Peyer's patch (tissue), 4 donors: ENCODE results near the gene FARP2.

Source experiments
- POLR2A ChIP-seq, 2 donors: fragments of 450-650 bp; IDR thresholded peaks; one replicate each; pipeline ENCODE4 v1.5.1; 2017; ENCODE audit warnings: antibody characterized with exemption in 2 of 2, mild to moderate bottlenecking in 2 of 2, moderate library complexity in 2 of 2
- TF ChIP-seq, protein P1 (sequence below), 6 experiments: fragments of 450-650 bp in 4 of 6; fragments of 200-600 bp in 2 of 6; sonication (generic) in 1 of 6; IDR thresholded peaks; one replicate each; pipeline ENCODE4 v1.5.1; 2017 to 2019; ENCODE audit warnings: antibody characterized with exemption in 6 of 6, mild to moderate bottlenecking in 3 of 6, moderate library complexity in 1 of 6

DNA sequence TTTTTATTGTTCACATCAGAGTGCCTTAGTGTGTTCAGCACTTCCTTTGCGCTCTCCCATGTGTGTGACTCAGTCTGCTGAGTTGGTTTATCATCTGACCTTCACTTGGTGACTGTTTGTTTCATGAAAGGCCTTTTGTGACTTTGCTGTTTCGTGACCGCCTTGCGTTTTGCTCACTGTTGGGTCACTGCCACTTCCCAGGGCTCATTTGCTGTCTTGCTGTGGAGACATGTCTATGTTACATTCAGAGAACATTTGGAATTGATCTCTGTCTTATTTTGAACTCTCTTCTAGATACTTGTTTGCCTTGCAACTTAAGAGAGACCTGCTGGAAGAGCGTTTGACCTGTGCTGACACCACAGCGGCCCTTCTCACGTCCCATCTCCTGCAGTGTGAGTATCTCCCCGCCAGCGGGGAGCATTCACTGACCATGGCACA lies 54.7 kb downstream of the FARP2 start:
- no peak for TF ChIP-seq POLR2A (IDR thresholded peaks at IDR 0.05)
- TF ChIP-seq, protein P1, sequence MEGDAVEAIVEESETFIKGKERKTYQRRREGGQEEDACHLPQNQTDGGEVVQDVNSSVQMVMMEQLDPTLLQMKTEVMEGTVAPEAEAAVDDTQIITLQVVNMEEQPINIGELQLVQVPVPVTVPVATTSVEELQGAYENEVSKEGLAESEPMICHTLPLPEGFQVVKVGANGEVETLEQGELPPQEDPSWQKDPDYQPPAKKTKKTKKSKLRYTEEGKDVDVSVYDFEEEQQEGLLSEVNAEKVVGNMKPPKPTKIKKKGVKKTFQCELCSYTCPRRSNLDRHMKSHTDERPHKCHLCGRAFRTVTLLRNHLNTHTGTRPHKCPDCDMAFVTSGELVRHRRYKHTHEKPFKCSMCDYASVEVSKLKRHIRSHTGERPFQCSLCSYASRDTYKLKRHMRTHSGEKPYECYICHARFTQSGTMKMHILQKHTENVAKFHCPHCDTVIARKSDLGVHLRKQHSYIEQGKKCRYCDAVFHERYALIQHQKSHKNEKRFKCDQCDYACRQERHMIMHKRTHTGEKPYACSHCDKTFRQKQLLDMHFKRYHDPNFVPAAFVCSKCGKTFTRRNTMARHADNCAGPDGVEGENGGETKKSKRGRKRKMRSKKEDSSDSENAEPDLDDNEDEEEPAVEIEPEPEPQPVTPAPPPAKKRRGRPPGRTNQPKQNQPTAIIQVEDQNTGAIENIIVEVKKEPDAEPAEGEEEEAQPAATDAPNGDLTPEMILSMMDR (IDR thresholded peaks at IDR 0.05): no peak
